ENCODE measurements around the gene PABPN1L.

DNA sequence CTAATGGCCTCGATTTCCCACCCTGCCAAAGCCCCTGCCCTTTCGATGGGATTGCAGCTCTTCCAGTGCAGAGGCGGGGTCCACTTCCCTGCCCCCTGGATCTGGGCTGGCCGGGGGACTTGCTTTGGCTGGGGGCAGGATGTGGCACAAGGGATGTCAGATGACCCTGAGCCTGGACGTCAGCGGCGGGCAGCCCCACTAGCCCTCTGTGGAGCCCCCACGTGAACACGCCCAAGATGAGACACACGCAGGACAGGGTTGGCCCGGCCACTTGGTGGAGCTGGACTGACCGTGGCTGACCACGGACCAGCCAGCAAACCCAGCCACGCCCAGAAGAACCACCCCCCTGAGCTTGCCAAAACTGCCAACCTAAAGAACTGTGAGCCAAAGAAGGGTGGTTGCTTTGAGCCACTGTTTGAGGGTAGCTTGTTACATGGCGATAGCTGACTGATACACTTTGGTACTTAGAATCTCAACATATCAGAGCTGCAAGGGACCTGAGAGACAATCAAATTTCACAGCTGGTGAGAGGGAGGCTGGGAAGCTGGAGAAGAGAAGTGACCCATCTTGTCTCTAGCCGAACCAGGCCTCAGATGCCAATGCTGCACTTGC lies 46.6 kb upstream of the PABPN1L start:
- no peak for TF ChIP-seq CTCF (IDR thresholded peaks at IDR 0.05)
- TF ChIP-seq POLR2A (IDR thresholded peaks at IDR 0.05; ENCODE audit: low read depth) = no peak
- TF ChIP-seq POLR2AphosphoS5 (IDR thresholded peaks at IDR 0.05) = no peak
- no peak for TF ChIP-seq EP300 (IDR thresholded peaks at IDR 0.05)

Measured in esophagus muscularis mucosa (tissue), 4 donors.